HG02623 (cell line): ENCODE data around the gene CABLES1.
"Not testable (repeated sequence)": the region's sequence is repeated elsewhere in the genome, so short reads cannot be mapped to it uniquely, and the experiment has no call there.

Experiments
- ATAC-seq: cut with Tn5 transposase; IDR thresholded peaks from one replicate; pipeline ENCODE4 v1.9.1; 2021; ENCODE audit warnings: moderate library complexity; ENCODE audit not compliant: unreplicated experiment

Gene CABLES1

GRCh38 chr18:23134780-23135549 is at the start of gene CABLES1:
Gene CABLES1, plus strand, starts transcription at chr18:23135485. Its CDS starts 278 bp downstream, at chr18:23135763.
- peak; percentile 30 for ATAC-seq

DNA sequence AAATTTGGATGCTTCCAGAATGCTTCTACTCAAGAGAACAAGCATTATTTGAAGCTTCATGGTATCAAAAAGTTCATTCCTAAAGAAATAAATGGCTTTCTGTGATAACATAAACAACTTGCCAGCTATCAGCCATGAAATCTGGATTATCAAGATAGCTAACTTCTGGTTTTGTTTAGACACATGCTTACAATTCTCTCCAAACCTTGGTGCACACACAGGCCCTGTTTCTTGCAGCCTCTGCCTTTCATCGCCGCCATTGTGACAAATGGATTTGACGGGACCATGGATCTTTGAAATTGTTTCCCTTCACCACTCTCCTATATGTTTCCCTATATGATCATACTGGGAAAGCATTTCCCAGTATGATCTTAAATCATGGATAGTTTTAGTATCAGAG is 47.9 kb upstream of the CABLES1 start:
- ATAC-seq = no peak

GRCh38 chr18:23088310-23088709 is 47.0 kb upstream of the CABLES1 start:
- ATAC-seq = no peak

DNA sequence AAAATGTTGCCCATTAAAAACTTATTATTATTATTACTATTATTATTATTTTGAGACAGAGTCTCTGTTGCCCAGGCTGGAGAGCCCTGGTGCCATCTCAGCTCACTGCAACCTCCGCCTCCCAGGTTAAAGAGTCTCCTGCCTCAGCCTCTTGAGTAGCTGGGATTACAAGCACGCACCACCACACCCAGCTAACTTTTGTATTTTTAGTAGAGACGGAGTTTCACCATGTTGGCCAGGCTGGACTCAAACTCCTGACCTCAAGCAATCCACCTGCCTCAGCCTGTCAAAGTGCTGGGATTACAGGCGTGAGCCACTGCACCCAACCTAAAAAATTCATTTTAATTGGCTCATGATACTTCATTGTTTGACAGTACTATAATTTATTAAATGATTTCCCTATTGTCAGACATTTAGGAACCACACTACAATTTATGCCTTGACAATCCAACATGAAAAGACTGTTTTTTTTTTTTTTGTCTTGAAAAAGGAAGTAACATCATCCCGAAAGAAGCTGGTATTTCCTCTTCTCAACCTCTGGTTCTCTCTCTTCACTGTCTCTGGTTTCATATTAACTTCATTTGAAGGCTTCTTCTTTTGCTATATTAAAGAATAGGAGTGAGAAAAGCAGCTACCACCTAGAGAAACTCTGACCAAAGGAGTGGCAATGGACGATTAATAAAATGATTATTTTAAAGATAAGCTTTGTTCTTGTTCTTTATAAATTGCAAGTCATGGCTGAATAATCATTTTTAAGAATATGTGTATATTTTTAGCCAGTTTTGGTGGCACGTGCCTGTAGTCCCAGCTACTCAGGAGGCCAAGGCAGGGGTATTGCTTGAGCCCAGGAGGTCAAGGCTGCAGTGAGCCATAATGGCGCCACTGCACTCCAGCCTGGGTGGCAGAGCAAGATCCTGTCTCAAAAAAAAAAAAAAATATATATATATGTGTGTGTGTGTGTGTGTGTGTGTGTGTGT is 44.0 kb upstream of the CABLES1 start:
- ATAC-seq = not testable (repeated sequence)

GRCh38 chr18:23092121-23092520 is 43.2 kb upstream of the CABLES1 start:
- ATAC-seq = no peak

DNA sequence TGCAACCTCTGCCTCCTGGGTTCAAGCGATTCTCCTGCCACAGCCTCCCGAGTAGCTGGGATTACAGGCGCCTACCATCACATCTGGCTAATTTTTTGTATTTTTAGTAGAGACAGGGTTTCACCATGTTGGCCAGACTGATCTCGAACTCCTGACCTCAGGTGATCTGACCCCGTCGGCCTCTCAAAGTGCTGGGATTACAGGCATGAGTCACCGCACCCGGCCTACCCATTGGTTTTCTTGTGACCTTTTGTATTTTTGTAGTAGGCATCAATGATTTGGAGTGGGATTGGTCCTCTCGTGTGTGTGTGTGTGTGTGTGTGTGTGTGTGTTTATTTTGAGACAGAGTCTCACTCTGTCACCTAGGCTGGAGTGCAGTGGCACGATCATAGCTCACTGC is 42.2 kb upstream of the CABLES1 start:
- ATAC-seq = not testable (repeated sequence)

DNA sequence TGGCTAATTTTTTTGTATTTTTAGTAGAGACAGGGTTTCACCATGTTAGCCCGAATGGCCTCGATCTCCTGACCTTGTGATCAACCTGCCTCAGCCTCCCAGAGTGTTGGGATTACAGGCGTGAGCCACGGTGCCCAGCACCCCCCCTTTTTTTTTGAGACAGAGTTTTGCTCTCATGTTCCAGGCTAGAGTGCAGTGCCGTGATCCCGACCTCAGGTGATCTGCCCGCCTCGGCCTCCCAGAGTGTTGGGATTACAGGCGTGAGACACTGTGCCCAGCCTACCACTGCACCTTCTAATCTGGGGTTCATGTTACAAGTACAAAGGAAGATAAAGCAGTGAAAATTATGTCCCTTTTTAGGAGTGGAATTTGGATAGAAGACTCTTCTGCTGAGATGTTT is 41.5 kb upstream of the CABLES1 start:
- no peak for ATAC-seq

DNA sequence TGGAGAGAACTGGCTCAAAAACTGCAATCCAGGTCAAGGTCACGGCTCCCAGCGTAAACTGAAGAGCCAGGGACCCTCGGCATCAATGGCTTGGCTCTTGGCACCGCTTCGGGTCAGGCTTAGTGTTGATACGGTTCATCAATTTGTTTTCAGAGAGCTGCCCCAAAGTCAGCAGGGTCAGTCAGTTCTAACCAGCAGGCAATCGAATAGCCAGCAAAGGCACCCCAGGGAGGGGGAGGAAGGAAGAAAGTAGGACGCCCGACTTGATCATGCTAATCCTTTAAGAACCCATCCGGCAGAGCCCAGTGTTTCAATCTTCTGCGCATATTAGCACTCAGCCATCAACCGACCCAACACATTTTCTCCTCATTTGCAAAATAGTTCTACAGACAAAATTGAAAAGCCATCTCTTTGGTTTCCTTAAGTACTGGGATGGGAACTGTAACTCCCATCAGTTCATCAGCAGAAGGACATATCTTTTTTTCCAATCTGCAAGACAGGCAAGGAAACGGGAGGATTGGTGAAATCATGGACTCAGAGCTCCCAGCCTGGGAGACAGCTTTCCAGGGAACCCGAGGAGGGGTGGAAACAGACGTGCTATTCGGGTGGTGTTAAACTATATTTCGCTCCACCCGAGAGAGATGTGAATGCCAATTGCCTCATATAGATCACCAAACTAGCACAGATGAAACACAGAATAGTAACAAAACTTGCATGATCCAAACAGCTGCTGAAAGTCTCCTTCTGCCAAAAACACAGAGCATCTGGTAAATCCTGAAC is 40.7 kb upstream of the CABLES1 start:
- ATAC-seq = no peak

GRCh38 chr18:23095463-23095862 is 39.8 kb upstream of the CABLES1 start:
- no peak for ATAC-seq

DNA sequence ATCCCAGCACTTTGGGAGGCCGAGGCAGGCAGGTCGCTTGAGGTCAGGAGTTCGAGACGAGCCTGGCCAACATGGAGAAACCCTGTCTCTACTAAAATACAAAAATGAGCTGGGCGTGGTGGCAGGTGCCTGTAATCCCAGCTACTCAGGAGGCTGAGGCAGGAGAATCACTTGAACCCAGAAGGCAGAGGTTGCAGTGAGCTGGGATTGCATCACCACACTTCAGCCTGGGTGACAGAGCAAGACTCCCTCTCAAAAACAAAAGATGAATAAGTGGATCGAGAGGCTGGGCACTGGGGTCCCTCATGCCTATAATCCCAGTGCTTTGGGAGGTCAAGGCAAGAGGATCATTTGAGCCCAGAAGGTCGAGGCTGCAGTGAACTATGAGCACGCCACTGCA is 38.3 kb upstream of the CABLES1 start:
- not testable (repeated sequence) for ATAC-seq

DNA sequence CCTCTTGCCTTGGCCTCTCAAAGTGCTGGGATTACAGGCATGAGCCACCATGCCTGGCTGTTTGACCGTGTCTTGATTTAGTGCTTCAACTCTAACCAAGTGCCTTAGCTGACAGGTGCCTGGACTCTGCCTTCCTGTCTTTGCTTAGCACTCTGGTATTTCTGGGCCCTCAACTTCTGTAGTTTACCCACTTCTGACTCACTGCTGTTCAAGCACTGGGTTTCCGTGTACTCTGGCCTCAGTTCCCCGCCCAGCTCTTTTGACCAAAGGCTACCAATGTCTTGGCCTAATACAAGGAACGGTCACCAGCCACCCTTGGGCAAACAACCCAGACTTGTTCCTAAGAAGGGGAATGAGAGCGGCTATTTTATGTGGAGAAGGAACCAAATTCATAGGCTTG is 35.7 kb upstream of the CABLES1 start:
- ATAC-seq = no peak

DNA sequence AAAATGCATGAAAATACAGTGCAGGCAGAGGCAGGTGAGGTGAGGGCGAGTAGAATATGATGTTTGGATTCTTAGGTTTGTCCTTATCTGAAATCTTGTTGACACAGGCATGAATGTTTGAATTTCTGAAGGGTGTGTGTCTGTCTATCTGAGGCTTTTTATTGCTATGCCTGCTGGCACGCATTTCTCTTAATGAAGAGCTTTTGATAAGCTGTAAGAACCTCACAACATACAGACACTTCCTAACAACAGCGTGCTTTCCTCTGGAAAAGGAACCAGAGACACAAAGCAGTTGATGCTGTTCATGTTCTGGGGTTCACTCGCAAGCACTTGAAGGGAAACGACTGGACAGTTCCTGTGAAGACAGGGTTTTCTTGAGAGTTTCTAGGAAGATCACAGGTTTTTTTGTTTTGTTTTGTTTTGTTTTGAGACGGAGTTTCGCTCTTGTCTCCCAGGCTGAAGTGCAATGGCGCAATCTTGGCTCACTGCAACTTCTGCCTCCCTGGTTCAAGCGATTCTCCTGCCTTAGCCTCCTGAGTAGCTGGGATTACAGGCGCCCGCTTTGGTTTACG is 33.3 kb upstream of the CABLES1 start:
- no peak for ATAC-seq

GRCh38 chr18:23102493-23103261 is 32.6 kb upstream of the CABLES1 start:
- no peak for ATAC-seq

- ATAC-seq = no peak
Measured at GRCh38 chr18:23103449-23103848, 31.8 kb upstream of the CABLES1 start.

DNA sequence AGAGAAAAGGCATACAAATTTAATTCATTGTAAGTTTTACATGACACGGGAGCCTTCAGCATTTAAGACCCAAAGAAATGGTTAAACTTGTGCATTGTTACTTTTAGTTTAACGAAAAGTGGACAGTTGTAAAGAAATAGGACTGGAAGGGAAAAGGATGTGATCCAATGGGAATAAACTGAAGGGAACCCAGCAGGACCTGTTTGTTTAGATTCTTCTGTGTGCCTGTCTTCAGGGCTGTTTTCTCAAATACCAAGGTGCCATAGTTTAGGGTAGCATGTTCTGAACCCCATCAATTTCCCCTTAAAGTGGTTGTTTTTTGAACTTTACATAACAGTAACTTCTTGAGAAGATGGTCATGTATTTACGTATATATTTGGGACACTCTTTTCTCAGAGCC is 30.3 kb upstream of the CABLES1 start:
- no peak for ATAC-seq

- ATAC-seq = no peak
Measured at GRCh38 chr18:23105581-23106219, 29.6 kb upstream of the CABLES1 start.

GRCh38 chr18:23106575-23106974 is 28.7 kb upstream of the CABLES1 start:
- ATAC-seq = no peak

DNA sequence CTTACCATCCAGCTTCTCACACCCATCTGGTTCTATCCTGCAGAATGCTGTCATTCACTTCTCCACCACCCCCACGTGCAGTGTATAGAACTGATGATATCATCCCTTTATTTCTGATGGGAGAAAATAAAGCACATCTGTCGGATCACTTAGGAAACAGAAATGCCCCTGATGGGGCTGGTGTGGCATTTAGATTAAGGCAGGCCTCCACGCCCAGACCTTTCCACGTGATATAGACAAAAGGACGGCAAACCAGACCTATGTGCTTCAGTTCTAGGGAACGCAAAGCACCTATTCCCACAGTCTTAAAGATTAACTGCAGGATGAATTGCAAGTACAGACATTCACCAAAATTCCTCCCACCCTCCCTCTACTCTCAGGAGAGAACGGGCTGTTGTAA is 27.6 kb upstream of the CABLES1 start:
- ATAC-seq = no peak

GRCh38 chr18:23108496-23108895 is 26.8 kb upstream of the CABLES1 start:
- no peak for ATAC-seq
